GM23338 (cell line): ENCODE data around the gene SARDH. TPM values are rescaled to one million over a fixed set of nuclear protein-coding genes. Genes with fewer than 3 reads are reported as not detected.

Experiments used
- ATAC-seq: fragments of 200-7000 bp; cut with Tn5 transposase; 3 replicates; pipeline ENCODE4 v1.9.1; 2020
- DNase-seq: peaks from one replicate; pipeline ENCODE4 v3.0.0-alpha.2; 2015; ENCODE audit warnings: low spot score
- H2AFZ ChIP-seq: fragments of 200-600 bp; sonication (generic); 2 replicates; pipeline ENCODE4 v1.8.0; 2016; ENCODE audit warnings: antibody characterized with exemption, mild to moderate bottlenecking, moderate library complexity
- H3F3A ChIP-seq: fragments of 200-600 bp; sonication (generic); replicated peaks from 2 replicates; pipeline ENCODE4 v1.8.0; 2017; ENCODE audit warnings: antibody characterized with exemption, mixed run types, low read depth
- H3K27ac ChIP-seq: fragments of 200-600 bp; sonication (generic); 2 replicates; pipeline ENCODE4 v1.6.1; 2016; ENCODE audit warnings: low read depth
- H3K27me3 ChIP-seq: fragments of 200-600 bp; sonication (generic); 2 replicates; pipeline ENCODE4 v1.8.0; 2016; ENCODE audit warnings: mild to moderate bottlenecking, mixed run types, moderate library complexity; ENCODE audit not compliant: insufficient read depth
- H3K36me3 ChIP-seq: fragments of 200-600 bp; sonication (generic); 2 replicates; pipeline ENCODE4 v1.8.0; 2016; ENCODE audit warnings: mild to moderate bottlenecking; ENCODE audit not compliant: insufficient read depth
- H3K4me1 ChIP-seq: fragments of 200-600 bp; sonication (generic); 2 replicates; pipeline ENCODE4 v1.8.0; 2016; ENCODE audit warnings: mild to moderate bottlenecking, moderate library complexity; ENCODE audit not compliant: insufficient read depth
- H3K4me2 ChIP-seq: fragments of 200-600 bp; sonication (generic); 2 replicates; pipeline ENCODE4 v1.7.1; 2017; ENCODE audit warnings: mixed run types
- H3K4me3 ChIP-seq: fragments of 200-600 bp; sonication (generic); 2 replicates; pipeline ENCODE4 v1.6.1; 2016; ENCODE audit warnings: mixed run types
- H3K79me2 ChIP-seq: fragments of 200-600 bp; sonication (generic); replicated peaks from 2 replicates; pipeline ENCODE4 v1.8.0; 2017; ENCODE audit warnings: mild to moderate bottlenecking; ENCODE audit not compliant: insufficient read depth
- H3K9me2 ChIP-seq: fragments of 200-600 bp; sonication (generic); 2 replicates; pipeline ENCODE4 v1.8.0; 2017; ENCODE audit not compliant: insufficient read depth
- H4K20me1 ChIP-seq: fragments of 200-600 bp; sonication (generic); replicated peaks from 2 replicates; pipeline ENCODE4 v1.8.0; 2017; ENCODE audit warnings: mild to moderate bottlenecking; ENCODE audit not compliant: insufficient read depth
- H3K27ac Mint-ChIP-seq: 2 replicates; pipeline ENCODE4 v1.8.0; 2020; ENCODE audit warnings: inconsistent platforms, mild to moderate bottlenecking, moderate library complexity, mixed read lengths
- H3K27me3 Mint-ChIP-seq: 3 replicates; pipeline ENCODE4 v1.8.0; 2022; ENCODE audit warnings: low read depth, mild to moderate bottlenecking, moderate library complexity, mixed read lengths, inconsistent platforms; ENCODE audit not compliant: insufficient read depth, poor library complexity
- H3K36me3 Mint-ChIP-seq: 3 replicates; pipeline ENCODE4 v1.8.0; 2021; ENCODE audit warnings: low read depth, mild to moderate bottlenecking, inconsistent platforms, moderate library complexity, mixed read lengths
- H3K4me1 Mint-ChIP-seq: 3 replicates; pipeline ENCODE4 v1.8.0; 2020; ENCODE audit warnings: mild to moderate bottlenecking, inconsistent platforms, mixed read lengths
- H3K4me3 Mint-ChIP-seq: 3 replicates; pipeline ENCODE4 v1.8.0; 2021; ENCODE audit warnings: moderate library complexity, mild to moderate bottlenecking, inconsistent platforms, mixed read lengths
- H3K9me3 Mint-ChIP-seq: 3 replicates; pipeline ENCODE4 v1.8.0; 2020; ENCODE audit warnings: moderate library complexity, mild to moderate bottlenecking, inconsistent platforms, mixed read lengths
- CREB1 ChIP-seq: fragments of 250-450 bp; sonication (Bioruptor Pico); IDR thresholded peaks from 2 replicates; pipeline ENCODE4 v1.5.0; 2020; ENCODE audit warnings: low read depth, mild to moderate bottlenecking, moderate library complexity
- ETS1 ChIP-seq: IDR thresholded peaks from 2 replicates; pipeline ENCODE4 v1.6.1; 2016; ENCODE audit warnings: antibody characterized with exemption
- EZH2 ChIP-seq: fragments of 200-600 bp; sonication (generic); IDR thresholded peaks from one replicate; pipeline ENCODE4 v1.8.0; 2017; ENCODE audit warnings: antibody characterized with exemption, mild to moderate bottlenecking, low read depth; ENCODE audit not compliant: unreplicated experiment
- EZH2phosphoT487 ChIP-seq: fragments of 200-600 bp; sonication (generic); IDR thresholded peaks from one replicate; pipeline ENCODE4 v1.8.1; 2018; ENCODE audit warnings: antibody characterized with exemption; ENCODE audit not compliant: unreplicated experiment
- JUNB ChIP-seq: IDR thresholded peaks from one replicate; pipeline ENCODE4 v1.6.1; 2016; ENCODE audit warnings: antibody characterized with exemption; ENCODE audit not compliant: unreplicated experiment
- NANOG ChIP-seq: IDR thresholded peaks from 2 replicates; pipeline ENCODE4 v1.6.1; 2016; ENCODE audit warnings: antibody characterized with exemption, borderline replicate concordance
- POLR2AphosphoS5 ChIP-seq: IDR thresholded peaks from 2 replicates; pipeline ENCODE4 v1.6.1; 2016; ENCODE audit warnings: antibody characterized with exemption, low read depth
- STAT1 ChIP-seq: IDR thresholded peaks from one replicate; pipeline ENCODE4 v1.6.1; 2016; ENCODE audit warnings: antibody characterized with exemption; ENCODE audit not compliant: unreplicated experiment
- ZNF114 ChIP-seq: fragments of 250-450 bp; sonication (Bioruptor Pico); IDR thresholded peaks from 2 replicates; pipeline ENCODE4 v1.5.0; 2020; ENCODE audit warnings: mild to moderate bottlenecking, moderate library complexity
- ZNF331 ChIP-seq: fragments of 250-450 bp; sonication (Bioruptor Pico); IDR thresholded peaks from 2 replicates; pipeline ENCODE4 v1.5.0; 2020; ENCODE audit warnings: low read depth, mild to moderate bottlenecking, moderate library complexity
- ZNF462 ChIP-seq: fragments of 250-450 bp; sonication (Bioruptor Pico); IDR thresholded peaks from 2 replicates; pipeline ENCODE4 v1.5.0; 2020; ENCODE audit warnings: mild to moderate bottlenecking, moderate library complexity
- polyA plus RNA-seq: library from polyadenylated mRNA; unstranded; fragments of >200 nt; fragmentation: Nextera tagmentation; extraction: Ambion mirVana; gene quantifications from 2 replicates; pipeline ENCODE4 v1.2.1, GENCODE V29; 2016
- total RNA-seq: library from RNA; depleted of rRNA; stranded (reverse); fragments of >200 nt; shearing (Covaris generic); gene quantifications from 2 replicates; pipeline ENCODE4 v1.2.3, GENCODE V29; 2014

Gene SARDH
- total and polyA plus RNA-seq, 2 experiments from 2014 or later = 2.8 to 10.4 TPM

- Histone ChIP-seq H3K4me2 (no peak within 1 kb of the TSS), H3K27ac (no peak within 1 kb of the TSS), H4K20me1 (no peaks in the 10 kb centered on the region), H3K4me1 (peaks cover 19% of the 10 kb centered on the region), H3K9me2 (no peaks in the 10 kb centered on the region), H2AFZ (no peak within 1 kb of the TSS; the same call in 1 of the 2 replicates), H3F3A (no peaks in the 10 kb centered on the region), H3K36me3 (no peaks in the 10 kb centered on the region), H3K4me3 (no peak within 1 kb of the TSS), H3K27me3 (no peaks in the 10 kb centered on the region), H3K79me2 (no peaks in the 10 kb centered on the region)
- Mint-ChIP-seq H3K4me1 (peaks cover 50% of the 10 kb centered on the region), H3K36me3 (no peaks in the 10 kb centered on the region; the same call in 2 of the 3 replicates), H3K9me3 (no peaks in the 10 kb centered on the region), H3K27ac (no peak within 1 kb of the TSS), H3K27me3 (peaks cover 21% of the 10 kb centered on the region), H3K4me3 (no peak within 1 kb of the TSS)
- ATAC-seq (no peak), DNase-seq (no peak)
- TF ChIP-seq STAT1 = no peak
- no peak for TF ChIP-seq EZH2
- no peak for TF ChIP-seq EZH2phosphoT487
- TF ChIP-seq CREB1 (CRISPR knock-in tag) = no peak
Measured at GRCh38 chr9:133635533-133636531, 102.3 kb downstream of the SARDH start, which contains the start of gene DBH. DBH (plus strand) TSS chr9:133636363; CDS start chr9:133636372, 9 bp downstream.

- peaks cover 19% of the 10 kb centered on the region for H3K27me3 Mint-ChIP-seq
- no peaks in the 10 kb centered on the region for H4K20me1 ChIP-seq
- H3K27me3 ChIP-seq = no peaks in the 10 kb centered on the region
- H3F3A ChIP-seq = no peaks in the 10 kb centered on the region
- peaks cover 19% of the 10 kb centered on the region for H3K4me1 ChIP-seq
- H3K27ac ChIP-seq = no peak overlapping the region
- H3K4me3 ChIP-seq = no peak overlapping the region
- ATAC-seq (no peak), DNase-seq (no peak)
- no peaks in the 10 kb centered on the region for H3K9me2 ChIP-seq
- no peaks in the 10 kb centered on the region for H3K36me3 ChIP-seq
- no peak overlapping the region for H3K27ac Mint-ChIP-seq
- no peaks in the 10 kb centered on the region for H3K79me2 ChIP-seq
- no peak overlapping the region for H3K4me3 Mint-ChIP-seq
- peaks cover 50% of the 10 kb centered on the region for H3K4me1 Mint-ChIP-seq
- no peak overlapping the region for H3K4me2 ChIP-seq
- no peak overlapping the region for H2AFZ ChIP-seq
- no peaks in the 10 kb centered on the region for H3K9me3 Mint-ChIP-seq
- no peaks in the 10 kb centered on the region; the same call in 2 of the 3 replicates for H3K36me3 Mint-ChIP-seq
- TF ChIP-seq ZNF331 (no peak), JUNB (no peak), CREB1 (CRISPR knock-in tag) (no peak), EZH2 (no peak), EZH2phosphoT487 (no peak), ZNF462 (CRISPR knock-in tag) (no peak), POLR2AphosphoS5 (no peak), STAT1 (no peak), NANOG (no peak), ZNF114 (CRISPR knock-in tag) (no peak), ETS1 (no peak)
Measured at GRCh38 chr9:133635098-133635497, 103.1 kb downstream of the SARDH start.
